Endothelial cell of umbilical vein (primary cell): ENCODE measurements around the gene FAM227B. TPM values are rescaled to one million over a fixed set of nuclear protein-coding genes. Genes with fewer than 3 reads are reported as not detected.

Source experiments
- BruUV-seq: library from RNA; stranded (reverse); fragments of 400-500 nt; replicated peaks from 2 replicates; lab custom pipeline; 2021; lab: Mats Ljungman, UMichigan
- CTCF ChIA-PET: fragments of 300-600, 350-600 bp; sonication (Branson Sonifier 250); formaldehyde crosslinking; loops from one replicate; lab custom pipeline; 2021; ENCODE audit warnings: antibody characterized with exemption, inconsistent platforms; lab: Charles Lee
- POLR2A ChIA-PET: fragments of 300-600, 350-600 bp; sonication (Branson Sonifier 250); formaldehyde crosslinking; loops from one replicate; lab custom pipeline; 2021; ENCODE audit warnings: antibody characterized with exemption, inconsistent platforms; lab: Charles Lee
- DNase-seq: peaks from one replicate; pipeline ENCODE4 v3.0.0-alpha.2; 2011; ENCODE audit warnings: low read depth, low spot score
- FAIRE-seq: peaks from 2 replicates; lab custom pipeline; 2011; peaks lifted over from hg19 to GRCh38; lab: Jason Lieb, UNC
- H2AFZ ChIP-seq: 2 replicates; pipeline ENCODE4 v1.6.0; 2012; ENCODE audit warnings: low read depth, low read length, control low read depth, inconsistent platforms
- H3K27ac ChIP-seq: 2 replicates; pipeline ENCODE4 v1.5.1; 2011; ENCODE audit warnings: low read depth, mild to moderate bottlenecking, control low read depth, low read length, moderate library complexity; ENCODE audit not compliant: insufficient read depth
- H3K27me3 ChIP-seq, 2 experiments: 2 replicates each; pipeline versions ENCODE4 v1.6.0 to v1.6.1; 2011; ENCODE audit warnings: low read length in 2 of 2, mixed read lengths in 1 of 2; ENCODE audit not compliant: control insufficient read depth in 2 of 2, insufficient read depth in 2 of 2
- H3K36me3 ChIP-seq, 2 experiments: 2 replicates in 1 of 2; 3 replicates in 1 of 2; pipeline ENCODE4 v1.5.1; 2011; ENCODE audit warnings: low read length in 2 of 2, mild to moderate bottlenecking in 1 of 2, moderate library complexity in 1 of 2; ENCODE audit not compliant: control insufficient read depth in 2 of 2, insufficient read depth in 2 of 2; ENCODE audit errors: extremely low read depth in 1 of 2
- H3K4me1 ChIP-seq: 3 replicates; pipeline ENCODE4 v1.5.1; 2011; ENCODE audit warnings: mild to moderate bottlenecking, low read length; ENCODE audit not compliant: control insufficient read depth, insufficient read depth; ENCODE audit errors: extremely low read depth
- H3K4me2 ChIP-seq: 2 replicates; pipeline ENCODE4 v1.6.1; 2011; ENCODE audit warnings: low read length, control low read depth, mixed read lengths; ENCODE audit not compliant: insufficient read depth
- H3K4me3 ChIP-seq, 3 experiments: fragments of 200-600 bp in 1 of 3; sonication (generic), shearing (Covaris generic) in 1 of 3; replicated peaks in 1 of 3; 2 replicates each; pipeline ENCODE4 v1.5.1; 2011 to 2016; ENCODE audit warnings: control low read depth in 3 of 3, low read length in 3 of 3, mild to moderate bottlenecking in 2 of 3, inconsistent platforms in 1 of 3, low read depth in 1 of 3, moderate library complexity in 1 of 3; ENCODE audit not compliant: insufficient read depth in 1 of 3
- H3K79me2 ChIP-seq: 2 replicates; pipeline ENCODE4 v1.6.0; 2012; ENCODE audit warnings: low read length, inconsistent platforms; ENCODE audit not compliant: control insufficient read depth, insufficient read depth
- H3K9ac ChIP-seq: replicated peaks from 2 replicates; pipeline ENCODE3; 2011; ENCODE audit warnings: low read length, control low read depth; ENCODE audit not compliant: insufficient read depth; ENCODE audit errors: extremely low read depth
- H3K9me1 ChIP-seq: replicated peaks from 3 replicates; pipeline ENCODE4 v1.6.0; 2011; ENCODE audit warnings: mild to moderate bottlenecking, low read length; ENCODE audit not compliant: control insufficient read depth, insufficient read depth; ENCODE audit errors: extremely low read depth
- H3K9me3 ChIP-seq: replicated peaks from 2 replicates; pipeline ENCODE4 v1.5.1; 2012; ENCODE audit warnings: low read length, inconsistent platforms; ENCODE audit not compliant: control insufficient read depth, insufficient read depth
- H4K20me1 ChIP-seq: replicated peaks from 2 replicates; pipeline ENCODE3; 2011; ENCODE audit warnings: mild to moderate bottlenecking, low read length; ENCODE audit not compliant: control insufficient read depth, insufficient read depth; ENCODE audit errors: extremely low read depth
- CTCF ChIP-seq, 2 donors: IDR thresholded peaks; 1 replicate in 1 of 2; 2 replicates in 1 of 2; pipeline ENCODE4 v1.5.1; 2011; ENCODE audit warnings: low read length in 2 of 2, mild to moderate bottlenecking in 2 of 2, moderate library complexity in 2 of 2, control low read depth in 1 of 2, inconsistent platforms in 1 of 2, low read depth in 1 of 2; ENCODE audit not compliant: insufficient read depth in 1 of 2; ENCODE audit errors: extremely low read depth in 1 of 2
- EZH2 ChIP-seq: IDR thresholded peaks from 2 replicates; pipeline ENCODE4 v1.6.1; 2012; ENCODE audit warnings: borderline replicate concordance, low read depth, mild to moderate bottlenecking, moderate library complexity, low read length, inconsistent platforms; ENCODE audit not compliant: severe bottlenecking
- FOS ChIP-seq: IDR thresholded peaks from 2 replicates; pipeline ENCODE4 v1.6.1; 2011; ENCODE audit warnings: mild to moderate bottlenecking, low read length, moderate library complexity, borderline replicate concordance; ENCODE audit not compliant: insufficient read depth
- GATA2 ChIP-seq: IDR thresholded peaks from 2 replicates; pipeline ENCODE4 v1.7.0; 2011; ENCODE audit warnings: low read depth, mild to moderate bottlenecking, moderate library complexity, mixed read lengths, low read length; ENCODE audit not compliant: insufficient read length, insufficient read depth
- JUN ChIP-seq: IDR thresholded peaks from 2 replicates; pipeline ENCODE4 v1.6.1; 2011; ENCODE audit warnings: borderline replicate concordance, low read depth; ENCODE audit not compliant: insufficient read length, insufficient read depth
- MAX ChIP-seq: IDR thresholded peaks from 2 replicates; pipeline ENCODE4 v1.6.1; 2011; ENCODE audit not compliant: insufficient read depth, insufficient read length
- MYC ChIP-seq: IDR thresholded peaks from one replicate; pipeline ENCODE4 v1.6.1; 2011; ENCODE audit warnings: mild to moderate bottlenecking, low read depth, low read length
- POLR2A ChIP-seq: IDR thresholded peaks from 2 replicates; pipeline ENCODE4 v1.6.1; 2012; ENCODE audit warnings: low read depth, mild to moderate bottlenecking, control low read depth, low read length
- POLR2AphosphoS5 ChIP-seq: IDR thresholded peaks from 2 replicates; pipeline ENCODE4 v1.6.1; 2012; ENCODE audit warnings: low read depth, mild to moderate bottlenecking, control low read depth, low read length, moderate library complexity; ENCODE audit not compliant: insufficient read depth
- dilution Hi-C: fragments of 300-500 bp; cut with MboI; formaldehyde crosslinking; loops from one replicate; pipeline ENCODE4 v1.15.0; 2019; ENCODE audit warnings: low sequenced_read_pairs; ENCODE audit not compliant: extremely low pct_ligation_motif_present
- intact Hi-C: fragments of 100-400 bp; cut with micrococcal nuclease; formaldehyde crosslinking; loops from one replicate; pipeline ENCODE4 v1.10.0; 2022
- polyA plus RNA-seq, 4 experiments: library from polyadenylated mRNA; depleted of rRNA in 3 of 4; stranded (reverse) in 3 of 4; unstranded in 1 of 4; fragments of >200 nt; gene quantifications; 2 replicates each; pipeline versions ENCODE4 v1.2.1 to v1.2.3, GENCODE V29; 2011 to 2012; ENCODE audit warnings: missing spikeins in 1 of 4
- total RNA-seq: library from RNA; stranded (reverse); gene quantifications from 2 replicates; pipeline ENCODE4 v1.2.3, GENCODE V29; 2021

The FAM227B gene
- total and polyA plus RNA-seq, 2 donors (not counting 3 experiments of a cell fraction or from before 2014, with no cell fraction given) = 1.5 to 1.8 TPM

GRCh38 chr15:49331442-49331841, 289.2 kb downstream of the FAM227B start:
- Histone ChIP-seq H3K4me1 (no peaks in the 10 kb centered on the region), H3K9me1 (no peaks in the 10 kb centered on the region), H3K9ac (no peak overlapping the region), H3K27ac (no peak overlapping the region), H3K36me3 (peaks cover 0 to 2% of the 10 kb centered on the region in 2 experiments), H3K27me3 (no peaks in the 10 kb centered on the region), H2AFZ (no peak overlapping the region), H3K4me2 (no peak overlapping the region), H4K20me1 (no peaks in the 10 kb centered on the region), H3K4me3 (no peak overlapping the region), H3K79me2 (no peaks in the 10 kb centered on the region), H3K9me3 (no peaks in the 10 kb centered on the region)
- FAIRE-seq (no peak), DNase-seq (no peak)
- ChIA-PET POLR2A (no interaction called here), CTCF (no interaction called here)
- TF ChIP-seq MYC (no peak), MAX (no peak), GATA2 (no peak), POLR2A (no peak), JUN (no peak), CTCF (IDR thresholded peaks at IDR 0.05; ENCODE audit: extremely low read depth in 1 of 2, insufficient read depth in 1 of 2, low read depth in 1 of 2, low read length in 2 of 2) (no peak), EZH2 (no peak), POLR2AphosphoS5 (no peak), FOS (no peak)
- no TSS peak for BruUV-seq
- intact Hi-C loops (no loop called here), dilution Hi-C loops (no loop called here)
